Posterior cingulate gyrus (tissue), 11 donors: ENCODE measurements around the gene THSD1.

ENCODE experiments used
- DNase-seq, 10 donors: peaks; one replicate each; pipeline versions ENCODE4 v3.0.0 to v3.0.0-alpha.2; 2020 to 2021; ENCODE audit warnings: mixed read lengths in 3 of 10
- intact Hi-C: fragments of 100-400 bp; cut with DNase I; formaldehyde crosslinking; loops from one replicate; pipeline ENCODE4 v1.15.1; 2023

The THSD1 gene, protein sequence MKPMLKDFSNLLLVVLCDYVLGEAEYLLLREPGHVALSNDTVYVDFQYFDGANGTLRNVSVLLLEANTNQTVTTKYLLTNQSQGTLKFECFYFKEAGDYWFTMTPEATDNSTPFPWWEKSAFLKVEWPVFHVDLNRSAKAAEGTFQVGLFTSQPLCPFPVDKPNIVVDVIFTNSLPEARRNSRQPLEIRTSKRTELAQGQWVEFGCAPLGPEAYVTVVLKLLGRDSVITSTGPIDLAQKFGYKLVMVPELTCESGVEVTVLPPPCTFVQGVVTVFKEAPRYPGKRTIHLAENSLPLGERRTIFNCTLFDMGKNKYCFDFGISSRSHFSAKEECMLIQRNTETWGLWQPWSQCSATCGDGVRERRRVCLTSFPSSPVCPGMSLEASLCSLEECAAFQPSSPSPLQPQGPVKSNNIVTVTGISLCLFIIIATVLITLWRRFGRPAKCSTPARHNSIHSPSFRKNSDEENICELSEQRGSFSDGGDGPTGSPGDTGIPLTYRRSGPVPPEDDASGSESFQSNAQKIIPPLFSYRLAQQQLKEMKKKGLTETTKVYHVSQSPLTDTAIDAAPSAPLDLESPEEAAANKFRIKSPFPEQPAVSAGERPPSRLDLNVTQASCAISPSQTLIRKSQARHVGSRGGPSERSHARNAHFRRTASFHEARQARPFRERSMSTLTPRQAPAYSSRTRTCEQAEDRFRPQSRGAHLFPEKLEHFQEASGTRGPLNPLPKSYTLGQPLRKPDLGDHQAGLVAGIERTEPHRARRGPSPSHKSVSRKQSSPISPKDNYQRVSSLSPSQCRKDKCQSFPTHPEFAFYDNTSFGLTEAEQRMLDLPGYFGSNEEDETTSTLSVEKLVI

DNA sequence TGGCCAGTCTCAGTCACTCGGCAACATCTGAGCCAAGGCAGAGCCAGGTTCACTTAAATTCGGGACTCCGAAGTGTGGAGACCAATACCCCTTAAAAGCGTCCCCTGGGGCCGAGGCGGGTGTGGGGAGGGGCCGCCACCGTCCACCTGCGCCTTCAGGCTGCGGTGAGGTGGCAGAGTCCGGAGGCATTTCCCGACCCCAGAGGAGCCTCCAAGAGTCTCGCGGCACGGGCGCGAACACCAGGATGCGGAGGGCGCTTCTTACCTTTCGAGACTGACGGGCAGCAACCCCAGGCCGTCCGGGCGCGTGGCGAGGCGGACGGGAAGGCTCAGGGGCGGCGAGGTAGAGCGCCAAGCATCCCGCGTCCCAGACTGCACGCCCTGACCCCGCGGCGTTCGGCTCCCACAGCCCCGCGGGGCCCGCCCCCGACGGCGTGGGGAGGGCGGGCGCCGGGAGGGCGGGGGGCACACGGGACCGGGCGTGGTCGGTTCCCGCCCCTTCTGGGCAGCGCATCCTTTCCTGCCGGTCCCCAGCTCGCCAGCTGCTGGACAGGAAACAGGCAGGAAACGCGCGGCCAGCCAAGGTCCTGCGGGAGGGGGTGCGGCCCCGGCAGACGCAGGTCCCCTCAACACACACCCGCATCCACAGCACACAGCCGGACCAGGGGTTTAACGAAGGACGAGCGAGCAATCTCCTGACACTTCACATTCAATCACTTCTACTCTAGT is at the start of gene THSD1:
TSS of gene THSD1 (minus strand) at position 406 of the 728 bp plus-strand sequence. CDS start 3,572 bp downstream, outside the sequence.
- peak in 6 of 10 donors; percentile 14 to 87 (median 54) for DNase-seq
- intact Hi-C loops: no loop called here

GRCh38 chr13:52455677-52456041 is 49.7 kb upstream of the THSD1 start:
- DNase-seq: peak; percentile 44 to 94 (median 62)
- intact Hi-C loops: loop anchor here (10.0 kb wide), 1 partner anchor 251 kb away; no protein-coding TSS in a partner anchor

DNA sequence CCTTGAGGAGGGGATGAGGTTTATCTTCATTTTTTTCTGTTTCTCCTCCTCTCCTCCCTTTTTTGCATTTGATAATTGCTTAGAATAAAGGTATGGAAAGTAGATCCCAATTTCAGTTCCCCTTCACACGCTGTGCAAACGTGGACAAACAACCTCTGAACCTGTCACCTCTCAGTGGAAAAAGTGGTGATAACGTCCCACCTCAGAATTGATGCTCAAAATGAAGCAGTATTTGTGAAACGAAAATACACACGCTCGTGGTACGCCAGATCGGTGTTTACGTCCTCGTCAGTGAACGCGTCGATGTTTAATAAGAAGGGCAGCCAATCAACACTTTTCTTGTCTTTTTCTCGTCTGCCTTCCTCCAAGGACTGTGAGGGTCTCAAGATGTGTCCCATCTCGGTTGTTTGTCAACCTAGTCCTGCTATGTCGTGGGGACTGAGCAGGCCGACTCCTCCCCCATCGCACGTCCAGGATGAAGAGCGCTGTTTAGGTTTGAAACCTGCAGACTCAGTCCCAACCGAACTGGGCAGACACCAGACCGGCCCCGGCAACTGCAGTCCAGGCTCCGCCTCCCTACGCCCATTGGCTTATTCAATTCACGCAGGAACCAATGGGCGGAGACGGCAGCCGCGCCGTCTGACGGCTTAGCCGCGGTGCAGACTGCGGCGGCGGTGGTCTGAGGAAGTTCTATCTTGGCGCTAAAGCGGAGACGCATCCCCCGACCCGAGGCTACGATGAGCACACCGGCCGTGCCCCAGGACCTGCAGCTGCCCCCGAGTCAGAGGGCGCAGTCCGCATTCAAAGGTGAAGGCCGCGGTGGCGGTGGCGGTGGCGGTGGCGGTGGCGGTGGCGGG is 49.1 kb upstream of the THSD1 start, which contains the start of gene CKAP2:
TSS of gene CKAP2 (plus strand) at position 659 of the 857 bp plus-strand sequence. CDS start at position 738, 79 bp downstream.
- peak; percentile 87 to 99 (median 93) for DNase-seq
- intact Hi-C loops: loop anchor here (5.0 to 10.0 kb wide), 3 partner anchors 53 to 250 kb away; partner anchors contain the start of gene SUGT1

DNA sequence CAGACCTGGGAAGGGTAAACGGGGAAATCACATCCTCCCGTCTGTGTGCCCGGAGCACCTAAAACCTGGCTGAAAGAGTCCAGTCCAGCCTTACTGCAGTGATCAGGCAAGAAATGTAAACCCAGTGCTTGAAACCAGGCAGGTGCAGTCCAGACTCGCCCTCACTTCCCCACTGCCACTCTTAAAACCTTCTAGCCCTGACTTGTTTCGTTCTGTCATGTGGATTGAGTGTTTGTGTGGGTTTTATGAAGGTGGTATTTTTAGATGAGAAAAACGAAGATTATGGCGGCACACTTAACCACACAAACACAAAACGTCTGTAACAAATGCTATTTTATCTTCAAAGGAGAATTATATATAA is 48.5 kb upstream of the THSD1 start:
- DNase-seq: peak in 4 of 10 donors; percentile 10 to 68 (median 60)
- intact Hi-C loops: loop anchor here (5.0 to 10.0 kb wide), 3 partner anchors 52 to 250 kb away; partner anchors contain the start of gene SUGT1

GRCh38 chr13:52452470-52452869 is 46.5 kb upstream of the THSD1 start:
- DNase-seq: no peak
- intact Hi-C loops: loop anchor here (5.0 to 10.0 kb wide), 3 partner anchors 50 to 248 kb away; partner anchors contain the start of gene SUGT1

DNA sequence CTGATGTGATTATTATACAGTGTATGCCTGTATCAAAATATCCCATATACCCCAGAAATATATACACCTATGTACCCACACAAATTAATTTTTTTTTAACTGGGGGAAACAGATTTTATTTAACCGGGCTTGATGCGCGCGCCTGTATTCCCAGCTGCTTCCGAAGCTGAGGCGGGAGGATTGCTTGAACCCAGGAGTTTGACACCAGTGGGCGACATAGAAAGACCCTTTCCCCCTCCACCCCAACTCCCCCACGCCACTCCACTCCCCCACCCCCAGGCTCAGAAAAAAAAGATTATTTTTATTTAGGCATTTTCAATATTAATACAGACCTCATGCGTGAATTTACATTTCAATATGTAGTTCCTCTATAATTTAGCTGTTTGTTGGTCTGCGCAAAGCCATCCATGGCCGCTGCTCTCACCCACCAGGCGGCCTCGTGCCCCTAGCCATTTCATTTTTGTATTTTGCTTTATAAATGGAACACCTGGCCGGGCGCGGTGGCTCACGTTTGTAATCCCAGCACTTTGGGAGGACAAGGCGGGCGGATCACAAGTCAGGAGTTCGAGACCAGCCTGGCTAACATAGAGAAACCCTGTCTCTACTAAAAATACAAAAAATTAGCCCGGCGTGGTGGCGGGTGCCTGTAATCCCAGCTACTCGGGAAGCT is 45.3 kb upstream of the THSD1 start:
- intact Hi-C loops: loop anchor here (5.0 to 10.0 kb wide), 3 partner anchors 49 to 246 kb away; partner anchors contain the start of gene SUGT1
- DNase-seq: peak in 2 of 10 donors; percentile 55 to 60

DNA sequence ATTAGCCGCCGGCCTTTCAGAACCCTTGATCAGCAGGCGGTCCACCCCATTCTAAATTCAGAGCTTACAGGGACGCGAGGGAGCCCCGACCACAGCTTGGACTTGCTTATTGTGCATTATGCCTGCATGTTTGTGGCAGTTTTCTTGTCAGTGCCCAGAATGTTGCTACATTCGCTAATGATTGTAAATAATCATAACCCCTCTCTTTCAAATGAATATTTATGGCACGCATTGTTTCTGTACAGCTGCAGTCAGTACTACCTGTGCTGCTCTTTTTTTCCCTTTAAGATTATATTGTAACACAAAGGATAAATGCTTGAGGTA is 44.8 kb upstream of the THSD1 start:
- no peak for DNase-seq
- intact Hi-C loops: loop anchor here (1.0 to 10.0 kb wide), 4 partner anchors 48 to 246 kb away; partner anchors contain the start of gene SUGT1

GRCh38 chr13:52450012-52450792 is 44.2 kb upstream of the THSD1 start, which contains the start of gene VPS36:
Gene VPS36, minus strand, starts transcription at chr13:52450634. Its CDS starts 40 bp downstream, at chr13:52450594.
- intact Hi-C loops: loop anchor here (1.0 to 10.0 kb wide), 4 partner anchors 48 to 245 kb away; partner anchors contain the start of gene SUGT1
- peak; percentile 88 to 99 (median 94) for DNase-seq

- intact Hi-C loops: loop anchor here (1.0 to 10.0 kb wide), 5 partner anchors 47 to 437 kb away; partner anchors contain the start of genes ALG11, ATP7B and SUGT1
- no peak for DNase-seq
Measured at GRCh38 chr13:52449331-52450011, 43.5 kb upstream of the THSD1 start.

DNA sequence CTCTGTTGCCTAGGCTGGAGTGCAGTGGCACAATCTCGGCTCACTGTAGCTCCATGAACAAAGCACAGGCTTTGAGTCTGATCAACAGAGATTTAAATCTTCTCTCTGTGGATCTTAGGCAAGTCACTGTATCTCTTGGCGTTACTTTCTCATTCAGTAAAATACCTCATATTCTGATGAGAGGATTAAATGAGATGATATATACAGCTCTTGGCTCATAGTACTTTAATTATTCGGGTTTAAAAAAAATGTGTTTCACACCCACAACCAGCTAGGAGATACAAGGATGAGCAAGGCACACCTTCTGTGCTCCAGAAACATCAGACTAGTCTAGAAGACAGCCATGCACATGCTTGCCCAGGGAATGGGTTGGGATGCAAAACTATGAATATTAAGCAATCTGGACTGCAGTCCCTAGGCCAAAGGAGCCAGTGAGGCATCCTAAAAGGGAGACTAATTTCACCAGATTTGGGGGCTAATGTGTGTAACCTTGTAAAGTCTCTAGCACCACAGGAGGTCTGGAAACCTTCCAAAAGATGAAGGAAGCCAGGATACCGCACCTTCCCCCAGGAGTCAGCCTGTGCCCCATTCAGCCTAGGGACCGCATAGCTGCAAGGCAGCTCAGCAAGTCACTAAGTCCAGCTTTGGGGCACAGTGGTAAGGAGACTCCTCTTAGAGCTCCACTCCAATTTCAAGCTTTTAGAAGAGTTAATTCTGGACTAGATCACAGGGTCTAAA is 42.0 kb upstream of the THSD1 start:
- intact Hi-C loops: loop anchor here (5.0 kb wide), 1 partner anchor 436 kb away; the partner anchor contains the start of genes ALG11 and ATP7B
- no peak for DNase-seq

DNA sequence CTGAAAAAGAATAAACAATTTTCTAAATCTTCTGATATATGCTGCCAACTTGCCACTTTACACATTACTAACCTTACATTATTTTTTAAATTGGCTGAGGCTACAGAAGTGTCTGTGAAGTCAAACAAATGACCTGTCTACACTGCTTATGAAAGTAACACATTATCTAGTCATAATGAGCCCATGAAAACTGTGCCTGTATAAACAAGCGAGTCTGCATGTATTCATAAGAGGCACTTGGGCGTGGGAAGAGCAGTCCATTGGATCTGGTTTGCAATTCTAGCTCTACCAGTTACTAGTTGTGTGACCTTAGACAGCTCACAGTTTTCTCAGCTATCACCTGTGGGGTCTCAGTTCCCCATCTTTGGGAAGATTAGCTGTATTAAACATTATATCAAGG is 41.4 kb upstream of the THSD1 start:
- intact Hi-C loops: loop anchor here (5.0 kb wide), 1 partner anchor 435 kb away; the partner anchor contains the start of genes ALG11 and ATP7B
- no peak for DNase-seq

DNA sequence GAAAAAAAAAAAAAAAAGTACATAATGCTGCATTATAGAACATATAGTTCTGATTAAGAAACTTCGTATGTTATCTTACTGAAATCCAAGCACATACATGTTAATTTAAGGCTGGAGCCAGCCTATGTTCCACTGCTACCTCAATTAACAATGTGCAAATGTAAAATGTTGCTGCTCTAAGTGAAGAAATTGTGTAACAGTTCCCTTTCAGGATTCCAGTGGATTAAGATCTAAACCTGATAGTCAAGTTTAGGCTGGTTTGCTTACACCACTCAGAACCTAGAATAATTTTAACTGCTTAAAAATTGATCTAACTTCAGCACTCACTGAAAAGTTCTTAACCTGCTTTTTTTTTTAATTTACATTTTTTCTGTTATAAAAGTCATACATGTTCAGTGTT is 40.3 kb upstream of the THSD1 start:
- no peak for DNase-seq
- intact Hi-C loops: loop anchor here (5.0 kb wide), 1 partner anchor 434 kb away; the partner anchor contains the start of genes ALG11 and ATP7B

DNA sequence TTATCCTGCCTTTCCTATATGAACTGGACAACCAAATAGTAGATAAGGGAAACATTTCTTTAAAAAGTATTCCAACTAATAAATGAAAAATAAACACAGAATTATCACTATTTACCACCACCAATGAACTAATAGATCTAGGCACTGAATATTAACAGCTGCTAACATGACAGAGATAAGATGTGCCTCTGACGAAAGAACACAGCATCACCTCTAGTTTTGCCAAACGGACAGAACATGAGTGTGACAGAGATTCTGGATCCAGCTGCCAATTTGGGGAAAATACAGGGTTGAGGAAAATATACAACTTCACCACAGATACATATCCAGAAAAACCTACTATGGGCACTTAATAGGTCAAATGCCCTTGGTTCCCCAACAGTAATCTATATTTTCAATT is 26.5 kb upstream of the THSD1 start:
- DNase-seq: no peak
- intact Hi-C loops: no loop called here

- DNase-seq: no peak
- intact Hi-C loops: no loop called here
Measured at GRCh38 chr13:52428295-52428694, 22.3 kb upstream of the THSD1 start.

DNA sequence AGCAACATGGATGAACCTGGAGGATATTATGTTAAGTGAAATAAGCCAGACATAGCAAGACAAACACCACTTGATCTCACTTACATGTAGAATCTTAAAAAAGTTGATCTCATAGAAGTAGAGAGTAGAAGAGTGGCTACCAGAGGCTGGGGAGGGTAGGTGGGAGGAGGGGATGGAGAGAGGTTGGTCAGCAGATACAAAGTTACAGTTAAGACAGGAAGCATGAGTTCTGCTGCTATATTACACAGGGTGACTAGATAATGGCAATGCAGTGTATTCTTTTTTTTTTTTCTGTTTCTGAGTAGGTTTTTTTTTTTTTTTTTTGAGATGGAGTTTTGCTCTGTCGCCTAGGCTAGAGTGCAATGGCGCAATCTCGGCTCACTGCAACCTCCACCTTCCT is 15.2 kb upstream of the THSD1 start:
- no peak for DNase-seq
- intact Hi-C loops: no loop called here

GRCh38 chr13:52419080-52419479 is 13.1 kb upstream of the THSD1 start:
- intact Hi-C loops: no loop called here
- DNase-seq: no peak
